Activated CD4-positive, alpha-beta T cell treated with anti-CD3 and anti-CD28 coated beads for 1 hour (primary cell): ENCODE results near the gene ARHGEF40.

ENCODE experiments used
- DNase-seq: peaks from one replicate; pipeline ENCODE4 v3.0.0-alpha.2; 2020

ARHGEF40 gene

GRCh38 chr14:21060614-21061346, 9.3 kb upstream of the ARHGEF40 start:
- no peak for DNase-seq

GRCh38 chr14:21061347-21061668, 8.8 kb upstream of the ARHGEF40 start:
- DNase-seq: no peak

GRCh38 chr14:21063479-21063878, 6.6 kb upstream of the ARHGEF40 start:
- DNase-seq: no peak

- no peak for DNase-seq
Observed at GRCh38 chr14:21066882-21067502, 3.1 kb upstream of the ARHGEF40 start.

- peak; percentile 45 for DNase-seq
Observed at GRCh38 chr14:21068521-21069387, 1.4 kb upstream of the ARHGEF40 start.

GRCh38 chr14:21069388-21070082, 569 bp upstream of the ARHGEF40 start:
- no peak for DNase-seq

GRCh38 chr14:21070610-21071224, 613 bp downstream of the ARHGEF40 start:
- no peak for DNase-seq

GRCh38 chr14:21071225-21072030, 1.3 kb downstream of the ARHGEF40 start:
- DNase-seq: no peak

GRCh38 chr14:21072031-21072473, 1.9 kb downstream of the ARHGEF40 start:
- DNase-seq: no peak

GRCh38 chr14:21072781-21073339, 2.8 kb downstream of the ARHGEF40 start:
- DNase-seq: no peak

GRCh38 chr14:21073921-21074320, 3.8 kb downstream of the ARHGEF40 start:
- no peak for DNase-seq

- no peak for DNase-seq
Observed at GRCh38 chr14:21074398-21075272, 4.5 kb downstream of the ARHGEF40 start.

GRCh38 chr14:21075719-21076437, 5.8 kb downstream of the ARHGEF40 start:
- no peak for DNase-seq

GRCh38 chr14:21077672-21078071, 7.6 kb downstream of the ARHGEF40 start:
- no peak for DNase-seq

GRCh38 chr14:21078287-21078686, 8.2 kb downstream of the ARHGEF40 start:
- DNase-seq: no peak

- DNase-seq: no peak
Observed at GRCh38 chr14:21078726-21079125, 8.6 kb downstream of the ARHGEF40 start.

GRCh38 chr14:21081521-21082142, 11.5 kb downstream of the ARHGEF40 start:
- DNase-seq: no peak

GRCh38 chr14:21083565-21084325, 13.6 kb downstream of the ARHGEF40 start:
- no peak for DNase-seq
